ENCODE measurements around the gene GRIK4.

Gene GRIK4

GRCh38 chr11:120914021-120914420, 402.5 kb downstream of the GRIK4 start:
- DNase-seq (ENCODE audit: low spot score) = no peak

GRCh38 chr11:120914601-120915000, 403.1 kb downstream of the GRIK4 start:
- no peak for DNase-seq (ENCODE audit: low spot score)

GRCh38 chr11:120917559-120918239, 406.2 kb downstream of the GRIK4 start:
- DNase-seq (ENCODE audit: low spot score) = peak; percentile 4

GRCh38 chr11:120918257-120918656, 406.7 kb downstream of the GRIK4 start:
- no peak for DNase-seq (ENCODE audit: low spot score)

GRCh38 chr11:120919045-120919444, 407.5 kb downstream of the GRIK4 start:
- DNase-seq (ENCODE audit: low spot score) = no peak

- no peak for DNase-seq (ENCODE audit: low spot score)
Observed at GRCh38 chr11:120919566-120919965, 408.0 kb downstream of the GRIK4 start.

- no peak for DNase-seq (ENCODE audit: low spot score)
Observed at GRCh38 chr11:120923866-120924508, 412.4 kb downstream of the GRIK4 start.

- DNase-seq (ENCODE audit: low spot score) = no peak
Observed at GRCh38 chr11:120925944-120926343, 414.4 kb downstream of the GRIK4 start.

GRCh38 chr11:120928627-120929026, 417.1 kb downstream of the GRIK4 start:
- no peak for DNase-seq (ENCODE audit: low spot score)

GRCh38 chr11:120929090-120929489, 417.5 kb downstream of the GRIK4 start:
- no peak for DNase-seq (ENCODE audit: low spot score)

- peak; percentile 31 for DNase-seq (ENCODE audit: low spot score)
Observed at GRCh38 chr11:120929664-120930154, 418.2 kb downstream of the GRIK4 start.

- no peak for DNase-seq (ENCODE audit: low spot score)
Observed at GRCh38 chr11:120931057-120931779, 419.7 kb downstream of the GRIK4 start.

- no peak for DNase-seq (ENCODE audit: low spot score)
Observed at GRCh38 chr11:120932305-120932915, 420.9 kb downstream of the GRIK4 start.

GRCh38 chr11:120936356-120936755, 424.8 kb downstream of the GRIK4 start:
- no peak for DNase-seq (ENCODE audit: low spot score)

- no peak for DNase-seq (ENCODE audit: low spot score)
Observed at GRCh38 chr11:120937501-120937900, 426.0 kb downstream of the GRIK4 start.

GRCh38 chr11:120938260-120938659, 426.7 kb downstream of the GRIK4 start:
- DNase-seq (ENCODE audit: low spot score) = no peak

- no peak for DNase-seq (ENCODE audit: low spot score)
Observed at GRCh38 chr11:120940160-120940848, 428.8 kb downstream of the GRIK4 start.

GRCh38 chr11:120941000-120941399, 429.5 kb downstream of the GRIK4 start:
- no peak for DNase-seq (ENCODE audit: low spot score)

- no peak for DNase-seq (ENCODE audit: low spot score)
Observed at GRCh38 chr11:120942701-120943100, 431.2 kb downstream of the GRIK4 start.

- DNase-seq (ENCODE audit: low spot score) = no peak
Observed at GRCh38 chr11:120945042-120945441, 433.5 kb downstream of the GRIK4 start.

GRCh38 chr11:120950880-120951279, 439.3 kb downstream of the GRIK4 start:
- DNase-seq (ENCODE audit: low spot score) = peak; percentile 3
